Gastrocnemius medialis (tissue), 4 donors: ENCODE data around the gene PRKG1.

Experiments used
- CTCF ChIP-seq, 5 experiments: fragments of 450-650 bp in 3 of 5; fragments of 200-600 bp in 2 of 5; sonication (generic) in 2 of 5; IDR thresholded peaks in 4 of 5; conservative IDR thresholded peaks in 1 of 5; 1 replicate in 4 of 5; 2 replicates in 1 of 5; pipeline ENCODE4 v1.5.1; 2016 to 2019; ENCODE audit warnings: antibody characterized with exemption in 5 of 5, mild to moderate bottlenecking in 3 of 5, moderate library complexity in 3 of 5
- POLR2A ChIP-seq, 2 donors: fragments of 450-650 bp; IDR thresholded peaks; one replicate each; pipeline ENCODE4 v1.6.1; 2017; ENCODE audit warnings: antibody characterized with exemption in 2 of 2, mild to moderate bottlenecking in 2 of 2, moderate library complexity in 2 of 2

DNA sequence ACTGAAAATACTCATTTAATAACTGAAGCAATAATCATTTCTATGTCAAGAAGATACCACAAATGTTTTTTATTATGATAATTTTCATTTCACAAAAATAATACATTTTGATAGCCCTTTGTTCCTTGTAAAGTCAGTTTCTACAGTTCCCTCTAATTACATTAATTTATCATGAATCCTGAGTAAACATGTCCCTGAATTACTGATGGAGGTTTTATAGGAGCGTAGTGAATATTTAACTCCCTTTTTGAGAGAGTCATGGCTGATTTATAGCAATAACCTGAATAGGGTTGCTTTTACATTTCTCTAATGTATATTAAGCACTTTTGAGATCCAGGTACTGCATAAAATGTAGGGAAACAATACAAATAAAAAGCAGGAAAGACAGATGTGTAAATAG is 1023.8 kb downstream of the PRKG1 start:
- TF ChIP-seq POLR2A (IDR thresholded peaks at IDR 0.05) (no peak), CTCF (IDR thresholded peaks at IDR 0.05 in 4 of 5, conservative IDR thresholded peaks at IDR 0.05 in 1 of 5) (no peak)
